AG09309 (cell line): ENCODE measurements around the gene DSC3.

Experiments used
- DNase-seq: peaks from one replicate; pipeline ENCODE4 v3.0.0-alpha.2; 2010; ENCODE audit warnings: low read depth
- H3K4me3 ChIP-seq: 2 replicates; pipeline ENCODE4 v1.5.1; 2011; ENCODE audit warnings: mild to moderate bottlenecking, low read depth, low read length, moderate library complexity; ENCODE audit not compliant: control insufficient read depth
- TF ChIP-seq, protein P1 (sequence below): IDR thresholded peaks from 2 replicates; pipeline ENCODE4 v1.5.1; 2011; ENCODE audit warnings: mild to moderate bottlenecking, low read depth, low read length, inconsistent platforms; ENCODE audit not compliant: insufficient read depth, control insufficient read depth; ENCODE audit errors: missing control alignments

The DSC3 gene

GRCh38 chr18:30969670-30970170 is 72.8 kb downstream of the DSC3 start:
- TF ChIP-seq, protein P1, sequence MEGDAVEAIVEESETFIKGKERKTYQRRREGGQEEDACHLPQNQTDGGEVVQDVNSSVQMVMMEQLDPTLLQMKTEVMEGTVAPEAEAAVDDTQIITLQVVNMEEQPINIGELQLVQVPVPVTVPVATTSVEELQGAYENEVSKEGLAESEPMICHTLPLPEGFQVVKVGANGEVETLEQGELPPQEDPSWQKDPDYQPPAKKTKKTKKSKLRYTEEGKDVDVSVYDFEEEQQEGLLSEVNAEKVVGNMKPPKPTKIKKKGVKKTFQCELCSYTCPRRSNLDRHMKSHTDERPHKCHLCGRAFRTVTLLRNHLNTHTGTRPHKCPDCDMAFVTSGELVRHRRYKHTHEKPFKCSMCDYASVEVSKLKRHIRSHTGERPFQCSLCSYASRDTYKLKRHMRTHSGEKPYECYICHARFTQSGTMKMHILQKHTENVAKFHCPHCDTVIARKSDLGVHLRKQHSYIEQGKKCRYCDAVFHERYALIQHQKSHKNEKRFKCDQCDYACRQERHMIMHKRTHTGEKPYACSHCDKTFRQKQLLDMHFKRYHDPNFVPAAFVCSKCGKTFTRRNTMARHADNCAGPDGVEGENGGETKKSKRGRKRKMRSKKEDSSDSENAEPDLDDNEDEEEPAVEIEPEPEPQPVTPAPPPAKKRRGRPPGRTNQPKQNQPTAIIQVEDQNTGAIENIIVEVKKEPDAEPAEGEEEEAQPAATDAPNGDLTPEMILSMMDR, result no peak
- no peak for DNase-seq
- H3K4me3 ChIP-seq, result no peak overlapping the region

DNA sequence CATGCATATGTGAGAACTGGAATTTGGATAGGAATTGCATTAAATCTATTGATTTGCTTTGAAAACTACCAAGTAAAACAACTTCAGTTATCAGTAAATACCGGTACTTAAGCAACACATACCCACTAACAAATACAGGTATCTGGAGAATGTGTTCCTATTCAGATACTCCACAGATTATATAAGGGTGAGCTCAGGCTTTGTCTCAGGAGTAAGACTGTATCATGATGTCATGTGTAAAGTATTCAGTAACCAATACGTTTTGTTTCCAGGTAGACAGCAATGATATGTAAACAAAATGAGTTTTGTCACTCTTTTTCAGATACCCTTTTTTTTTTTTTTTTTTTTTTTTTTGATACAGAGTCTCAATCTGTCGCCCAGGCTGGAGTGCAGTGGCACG is 74.8 kb downstream of the DSC3 start:
- no peak for DNase-seq
- H3K4me3 ChIP-seq, result no peak overlapping the region
- TF ChIP-seq, protein P1, result no peak

- TF ChIP-seq, protein P1, result no peak
- DNase-seq, result no peak
- no peak overlapping the region for H3K4me3 ChIP-seq
These were observed 77.3 kb downstream of the DSC3 start for GRCh38 chr18:30965237-30965636.

DNA sequence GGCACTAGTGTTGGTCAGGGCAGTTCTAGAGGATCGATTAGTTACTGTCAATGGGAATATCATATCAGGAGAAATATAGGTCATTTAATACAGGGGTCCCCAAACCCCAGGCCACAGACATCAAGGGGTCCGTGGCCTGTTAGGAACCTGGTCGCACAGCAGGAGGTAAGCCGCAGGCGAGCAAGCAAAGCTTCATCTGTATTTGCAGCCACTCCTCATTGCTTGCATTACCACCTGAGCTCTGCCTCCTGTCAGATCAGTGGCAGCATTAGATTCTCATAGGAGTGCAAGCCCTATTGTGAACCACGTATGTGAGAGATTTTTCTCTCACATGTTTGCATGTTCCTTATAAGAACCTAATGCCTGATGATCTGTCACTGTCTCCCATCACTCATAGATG is 81.9 kb downstream of the DSC3 start:
- DNase-seq, result no peak
- H3K4me3 ChIP-seq, result no peak overlapping the region
- TF ChIP-seq, protein P1, result no peak

DNA sequence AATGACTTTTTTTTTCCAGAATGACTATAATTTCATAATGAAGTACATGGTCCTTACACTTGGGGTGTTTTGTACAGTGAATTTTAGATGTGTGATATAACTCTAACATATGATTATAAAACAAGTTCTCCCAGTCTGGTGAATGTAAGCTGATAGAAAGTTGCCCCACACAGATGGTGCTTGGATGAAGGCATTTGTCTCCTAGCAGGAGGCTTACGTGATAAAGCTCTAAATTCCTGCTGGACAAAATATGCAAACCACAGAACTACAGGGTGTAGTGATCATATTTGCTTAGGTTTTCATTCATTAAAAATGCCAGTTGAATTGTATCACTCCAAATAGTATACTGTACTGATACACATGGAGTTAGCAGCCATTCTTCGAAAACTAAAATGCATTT is 85.5 kb downstream of the DSC3 start:
- TF ChIP-seq, protein P1, result no peak
- DNase-seq, result no peak
- H3K4me3 ChIP-seq, result no peak overlapping the region

DNA sequence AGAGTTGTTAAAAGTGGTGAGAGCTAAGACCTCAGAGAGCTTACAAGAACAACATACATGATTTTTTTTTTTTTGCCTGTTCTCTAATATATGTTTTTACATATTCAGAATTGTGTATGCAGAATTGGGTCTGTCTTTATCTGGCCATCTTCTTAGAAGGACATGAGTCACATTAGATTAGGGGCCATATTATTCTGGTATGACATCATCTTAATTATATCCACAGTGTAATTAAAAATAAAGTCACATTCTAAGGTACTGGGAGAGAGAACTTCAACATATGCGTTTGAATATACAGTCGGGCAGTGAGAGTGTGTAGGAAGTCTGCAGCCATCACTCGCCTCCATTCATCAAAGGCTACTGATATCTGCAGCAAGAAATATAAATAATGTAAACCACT is 88.3 kb downstream of the DSC3 start:
- H3K4me3 ChIP-seq, result no peak overlapping the region
- DNase-seq, result no peak
- TF ChIP-seq, protein P1, result no peak

DNA sequence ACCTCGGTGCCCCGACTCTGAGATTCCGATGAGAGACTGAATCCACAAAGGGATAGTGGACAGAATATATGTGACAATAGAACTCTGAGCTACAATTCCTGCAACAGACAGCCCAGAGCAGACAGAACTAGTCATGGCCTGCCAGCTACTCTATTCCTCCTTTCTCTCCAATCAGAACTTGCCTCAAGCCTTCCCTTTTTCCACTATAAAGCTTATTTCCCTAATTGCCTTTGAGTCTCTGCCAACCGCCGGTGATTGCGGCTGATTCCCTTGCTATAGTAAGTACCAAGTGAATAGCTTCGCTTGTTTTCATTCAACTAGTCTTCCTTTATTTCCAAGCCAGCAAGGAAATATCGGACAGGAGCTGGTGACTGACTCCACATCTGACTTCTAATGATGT is 96.8 kb downstream of the DSC3 start:
- TF ChIP-seq, protein P1, result no peak
- no peak for DNase-seq
- H3K4me3 ChIP-seq, result no peak overlapping the region
